MM.1S (cell line): ENCODE data around the gene NALCN.

ENCODE experiments used
- DNase-seq: peaks from one replicate; pipeline ENCODE4 v3.0.0-alpha.2; 2015
- H2AFZ ChIP-seq: fragments of 300-600 bp; sonication (generic); 2 replicates; pipeline ENCODE4 v1.6.0; 2016; ENCODE audit warnings: antibody characterized with exemption, low read length
- H3F3A ChIP-seq: fragments of 300-600 bp; sonication (generic); 2 replicates; pipeline ENCODE4 v1.6.1; 2016; ENCODE audit warnings: mild to moderate bottlenecking, antibody characterized with exemption, low read length, moderate library complexity, mixed read lengths; ENCODE audit not compliant: insufficient read depth
- H3K27ac ChIP-seq: fragments of 300-600 bp; sonication (generic); 2 replicates; pipeline ENCODE4 v1.5.1; 2016; ENCODE audit warnings: mild to moderate bottlenecking, low read length
- H3K27me3 ChIP-seq: fragments of 300-600 bp; sonication (generic); replicated peaks from 2 replicates; pipeline ENCODE4 v1.6.0; 2016; ENCODE audit warnings: low read length; ENCODE audit not compliant: insufficient read depth
- H3K36me3 ChIP-seq: fragments of 300-600 bp; sonication (generic); replicated peaks from 2 replicates; pipeline ENCODE4 v1.6.1; 2016; ENCODE audit warnings: mild to moderate bottlenecking, low read length, mixed read lengths; ENCODE audit not compliant: insufficient read depth
- H3K4me1 ChIP-seq: fragments of 300-600 bp; sonication (generic); 2 replicates; pipeline ENCODE4 v1.6.1; 2016; ENCODE audit warnings: low read length, mixed read lengths
- H3K4me2 ChIP-seq: fragments of 300-600 bp; sonication (generic); 2 replicates; pipeline ENCODE4 v1.6.0; 2016; ENCODE audit warnings: low read depth, low read length
- H3K4me3 ChIP-seq: fragments of 300-600 bp; sonication (generic); 2 replicates; pipeline ENCODE4 v1.5.1; 2016; ENCODE audit warnings: low read length, mixed read lengths
- H3K79me2 ChIP-seq: fragments of 300-600 bp; sonication (generic); 2 replicates; pipeline ENCODE4 v1.6.1; 2016; ENCODE audit warnings: mixed run types, low read length, mixed read lengths
- H3K9ac ChIP-seq: fragments of 300-600 bp; sonication (generic); 2 replicates; pipeline ENCODE4 v1.6.1; 2016; ENCODE audit warnings: low read length, mixed read lengths
- H3K9me2 ChIP-seq: fragments of 300-600 bp; sonication (generic); replicated peaks from 2 replicates; pipeline ENCODE4 v1.6.1; 2016; ENCODE audit warnings: mild to moderate bottlenecking, low read length, mixed read lengths; ENCODE audit not compliant: insufficient read depth
- H3K9me3 ChIP-seq: fragments of 300-600 bp; sonication (generic); replicated peaks from 2 replicates; pipeline ENCODE4 v1.6.1; 2016; ENCODE audit warnings: mild to moderate bottlenecking, low read length, mixed read lengths; ENCODE audit not compliant: insufficient read depth
- H4K20me1 ChIP-seq: fragments of 300-600 bp; sonication (generic); 2 replicates; pipeline ENCODE4 v1.6.1; 2016; ENCODE audit warnings: mild to moderate bottlenecking, low read length, moderate library complexity, mixed read lengths; ENCODE audit not compliant: insufficient read depth
- EZH2 ChIP-seq: fragments of 300-600 bp; sonication (generic); optimal IDR thresholded peaks from 2 replicates; pipeline ENCODE3; 2017; ENCODE audit warnings: low read depth, mild to moderate bottlenecking, antibody characterized with exemption, low read length, mixed read lengths
- EZH2phosphoT487 ChIP-seq: fragments of 300-600 bp; sonication (generic); IDR thresholded peaks from 2 replicates; pipeline ENCODE4 v1.6.1; 2018; ENCODE audit warnings: antibody characterized with exemption, low read length
- TF ChIP-seq, protein P1 (sequence below): fragments of 300-600 bp; sonication (generic); IDR thresholded peaks from 2 replicates; pipeline ENCODE4 v1.5.1; 2016; ENCODE audit warnings: antibody characterized with exemption, low read length, mixed read lengths

The NALCN gene

GRCh38 chr13:101025519-101025918 lies 390.8 kb downstream of the NALCN start:
- H3K4me3 ChIP-seq: no peak overlapping the region
- TF ChIP-seq EZH2phosphoT487 (no peak), EZH2 (no peak)
- TF ChIP-seq, protein P1, sequence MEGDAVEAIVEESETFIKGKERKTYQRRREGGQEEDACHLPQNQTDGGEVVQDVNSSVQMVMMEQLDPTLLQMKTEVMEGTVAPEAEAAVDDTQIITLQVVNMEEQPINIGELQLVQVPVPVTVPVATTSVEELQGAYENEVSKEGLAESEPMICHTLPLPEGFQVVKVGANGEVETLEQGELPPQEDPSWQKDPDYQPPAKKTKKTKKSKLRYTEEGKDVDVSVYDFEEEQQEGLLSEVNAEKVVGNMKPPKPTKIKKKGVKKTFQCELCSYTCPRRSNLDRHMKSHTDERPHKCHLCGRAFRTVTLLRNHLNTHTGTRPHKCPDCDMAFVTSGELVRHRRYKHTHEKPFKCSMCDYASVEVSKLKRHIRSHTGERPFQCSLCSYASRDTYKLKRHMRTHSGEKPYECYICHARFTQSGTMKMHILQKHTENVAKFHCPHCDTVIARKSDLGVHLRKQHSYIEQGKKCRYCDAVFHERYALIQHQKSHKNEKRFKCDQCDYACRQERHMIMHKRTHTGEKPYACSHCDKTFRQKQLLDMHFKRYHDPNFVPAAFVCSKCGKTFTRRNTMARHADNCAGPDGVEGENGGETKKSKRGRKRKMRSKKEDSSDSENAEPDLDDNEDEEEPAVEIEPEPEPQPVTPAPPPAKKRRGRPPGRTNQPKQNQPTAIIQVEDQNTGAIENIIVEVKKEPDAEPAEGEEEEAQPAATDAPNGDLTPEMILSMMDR: no peak
- no peaks in the 10 kb centered on the region for H4K20me1 ChIP-seq
- no peak overlapping the region for H3K4me2 ChIP-seq
- H3K79me2 ChIP-seq: no peaks in the 10 kb centered on the region
- no peak for DNase-seq
- H2AFZ ChIP-seq: no peak overlapping the region
- no peaks in the 10 kb centered on the region for H3K9me3 ChIP-seq
- H3K9me2 ChIP-seq: no peaks in the 10 kb centered on the region
- H3K27me3 ChIP-seq: no peaks in the 10 kb centered on the region
- no peak overlapping the region for H3K27ac ChIP-seq
- no peak overlapping the region for H3K9ac ChIP-seq
- no peaks in the 10 kb centered on the region for H3K36me3 ChIP-seq
- no peaks in the 10 kb centered on the region for H3K4me1 ChIP-seq
- no peaks in the 10 kb centered on the region for H3F3A ChIP-seq

DNA sequence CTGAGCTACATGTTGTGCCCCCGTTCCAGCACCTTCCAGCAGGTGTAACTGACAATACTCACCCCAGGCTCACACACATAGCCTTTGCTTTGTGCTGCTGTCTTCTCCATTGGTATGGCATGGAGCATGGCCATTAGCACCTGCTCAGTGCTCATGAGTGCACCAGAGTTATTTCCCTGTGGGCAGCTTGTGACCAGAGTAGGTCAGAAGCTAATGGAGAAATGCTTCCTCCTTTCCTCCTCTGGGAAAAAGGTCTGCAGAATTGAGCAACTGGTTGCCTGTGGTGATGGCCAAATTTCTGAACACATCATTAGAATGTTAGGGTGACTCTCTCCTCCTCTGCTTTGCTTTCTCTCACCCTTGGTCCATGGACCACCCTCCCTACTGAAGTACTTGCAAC lies 397.2 kb downstream of the NALCN start:
- Histone ChIP-seq H3K4me3 (no peak overlapping the region), H3K27me3 (no peaks in the 10 kb centered on the region), H3K27ac (no peak overlapping the region), H3K9me2 (no peaks in the 10 kb centered on the region), H3K9me3 (no peaks in the 10 kb centered on the region), H3K36me3 (no peaks in the 10 kb centered on the region), H3K79me2 (no peaks in the 10 kb centered on the region), H3K9ac (no peak overlapping the region), H3K4me1 (no peaks in the 10 kb centered on the region), H3K4me2 (no peak overlapping the region), H2AFZ (no peak overlapping the region), H4K20me1 (no peaks in the 10 kb centered on the region), H3F3A (no peaks in the 10 kb centered on the region)
- no peak for TF ChIP-seq EZH2
- TF ChIP-seq, protein P1: no peak
- no peak for TF ChIP-seq EZH2phosphoT487
- DNase-seq: no peak

- H3K27ac ChIP-seq: no peak overlapping the region
- H3F3A ChIP-seq: no peaks in the 10 kb centered on the region
- no peak overlapping the region for H3K9ac ChIP-seq
- no peak overlapping the region for H3K4me2 ChIP-seq
- H3K9me3 ChIP-seq: no peaks in the 10 kb centered on the region
- no peak overlapping the region for H2AFZ ChIP-seq
- TF ChIP-seq EZH2phosphoT487: no peak
- no peaks in the 10 kb centered on the region for H3K36me3 ChIP-seq
- no peaks in the 10 kb centered on the region for H3K4me1 ChIP-seq
- H3K27me3 ChIP-seq: no peaks in the 10 kb centered on the region
- no peaks in the 10 kb centered on the region for H3K79me2 ChIP-seq
- no peaks in the 10 kb centered on the region for H4K20me1 ChIP-seq
- H3K9me2 ChIP-seq: no peaks in the 10 kb centered on the region
- H3K4me3 ChIP-seq: no peak overlapping the region
- no peak for DNase-seq
These were observed 397.6 kb downstream of the NALCN start for GRCh38 chr13:101018720-101019119.

DNA sequence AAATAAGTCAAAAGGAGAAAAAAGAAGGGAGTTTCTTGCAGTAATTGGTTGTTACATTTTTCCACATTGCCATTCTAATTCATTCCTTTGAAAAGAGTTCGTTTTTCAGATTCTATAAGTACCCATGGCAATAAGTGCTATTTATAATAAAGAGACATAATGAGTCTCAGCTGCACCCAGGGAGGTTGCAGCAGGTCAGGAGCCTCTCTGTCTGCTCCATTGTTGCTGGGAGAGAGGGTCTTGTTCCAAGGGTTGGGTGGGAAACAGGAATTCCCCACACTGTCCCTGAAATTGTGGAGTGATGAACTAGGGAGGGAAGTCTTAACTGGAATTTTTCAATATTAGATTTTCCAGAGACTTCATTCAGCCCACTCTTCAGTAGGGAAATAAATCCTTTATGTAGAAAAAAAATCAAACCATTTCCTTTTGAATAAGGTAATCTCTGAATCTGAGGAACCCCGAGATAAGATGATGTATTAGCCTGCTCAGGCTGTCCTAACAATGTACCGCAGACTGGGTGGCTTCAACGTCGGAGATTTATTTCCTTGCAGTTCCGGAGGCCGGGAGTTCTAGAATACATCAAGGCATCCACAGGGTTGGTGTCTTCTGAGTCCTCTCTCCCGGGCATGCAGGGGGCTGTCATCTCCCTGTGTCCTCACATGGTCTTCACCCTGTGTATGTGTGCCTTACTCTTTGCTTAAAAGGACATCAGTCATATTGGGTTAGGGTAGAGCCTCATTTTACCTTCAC lies 399.0 kb downstream of the NALCN start:
- Histone ChIP-seq H3K9ac (no peak overlapping the region), H3K27me3 (no peaks in the 10 kb centered on the region), H3K4me3 (no peak overlapping the region), H3K4me2 (no peak overlapping the region), H3K27ac (no peak overlapping the region), H3K36me3 (no peaks in the 10 kb centered on the region), H4K20me1 (no peaks in the 10 kb centered on the region), H3K9me2 (no peaks in the 10 kb centered on the region), H3K79me2 (no peaks in the 10 kb centered on the region), H3F3A (no peaks in the 10 kb centered on the region), H2AFZ (no peak overlapping the region), H3K9me3 (no peaks in the 10 kb centered on the region), H3K4me1 (no peaks in the 10 kb centered on the region)
- no peak for DNase-seq
- TF ChIP-seq, protein P1: no peak
- TF ChIP-seq EZH2: no peak
